ENCODE data around the gene SLC25A42. TPM values are rescaled to one million over a fixed set of nuclear protein-coding genes. Genes with fewer than 3 reads are reported as not detected.

Gene SLC25A42
- total RNA-seq, 4 donors from 2014 or later: 2.9 to 25.7 (median 5.9) TPM

GRCh38 chr19:19062454-19063182 lies 1.2 kb upstream of the SLC25A42 start:
- intact Hi-C loops (cut with DNase I; ENCODE audit: low total_unique reads): no loop called here
- peaks cover 0 to 8% of the 10 kb centered on the region in 2 donors for H3K4me1 ChIP-seq
- H3K27me3 ChIP-seq: no peaks in the 10 kb centered on the region
- TF ChIP-seq POLR2A (IDR thresholded peaks at IDR 0.05): no peak
- H3K4me3 ChIP-seq: peak overlapping the region; percentile 43 to 46
- H3K27ac ChIP-seq: peak overlapping the region; percentile 69 to 85
- no peaks in the 10 kb centered on the region for H3K9me3 ChIP-seq
- no peaks in the 10 kb centered on the region for H3K36me3 ChIP-seq
- DNase-seq: no peak

GRCh38 chr19:19064098-19064722 lies 416 bp downstream of the SLC25A42 start:
- DNase-seq: no peak
- H3K36me3 ChIP-seq: no peaks in the 10 kb centered on the region
- peak in 1 of 4 experiments; percentile 15 for TF ChIP-seq CTCF (IDR thresholded peaks at IDR 0.05)
- no peak for TF ChIP-seq POLR2A (IDR thresholded peaks at IDR 0.05)
- no peaks in the 10 kb centered on the region for H3K27me3 ChIP-seq
- H3K27ac ChIP-seq: peak overlapping the region; percentile 71 to 84
- intact Hi-C loops (cut with DNase I; ENCODE audit: low total_unique reads): no loop called here
- H3K4me3 ChIP-seq: peak overlapping the region; percentile 57 to 94
- peaks cover 0 to 8% of the 10 kb centered on the region in 2 donors for H3K4me1 ChIP-seq
- H3K9me3 ChIP-seq: no peaks in the 10 kb centered on the region

- Histone ChIP-seq H3K4me1 (peaks cover 0 to 8% of the 10 kb centered on the region in 2 donors), H3K9me3 (no peaks in the 10 kb centered on the region)
Observed at GRCh38 chr19:19064811-19065745, 1.3 kb downstream of the SLC25A42 start.

GRCh38 chr19:19067276-19068072 lies 3.7 kb downstream of the SLC25A42 start:
- Histone ChIP-seq H3K4me1 (peaks cover 0 to 8% of the 10 kb centered on the region in 2 donors), H3K36me3 (no peaks in the 10 kb centered on the region), H3K27ac (no peak overlapping the region), H3K4me3 (no peak overlapping the region), H3K9me3 (no peaks in the 10 kb centered on the region), H3K27me3 (no peaks in the 10 kb centered on the region)
- intact Hi-C loops (cut with DNase I; ENCODE audit: low total_unique reads): no loop called here
- DNase-seq: no peak
- TF ChIP-seq CTCF (IDR thresholded peaks at IDR 0.05) (no peak), POLR2A (IDR thresholded peaks at IDR 0.05) (no peak)

More at GRCh38 chr19:19064811-19065745, 1.3 kb downstream of the SLC25A42 start:
- intact Hi-C loops (cut with DNase I; ENCODE audit: low total_unique reads): no loop called here
- DNase-seq: no peak
- TF ChIP-seq POLR2A (IDR thresholded peaks at IDR 0.05) (no peak), CTCF (IDR thresholded peaks at IDR 0.05) (no peak)
- Histone ChIP-seq H3K4me3 (peak overlapping the region; percentile 57 to 94), H3K27me3 (no peaks in the 10 kb centered on the region), H3K27ac (peak overlapping the region in 1 of 2 donors; percentile 33), H3K36me3 (no peaks in the 10 kb centered on the region)

Data from uterus (tissue), 4 donors.